ENCODE measurements around the gene KDM5A. TPM values are rescaled to one million over a fixed set of nuclear protein-coding genes. Genes with fewer than 3 reads are reported as not detected.

The KDM5A gene
- total and polyA plus RNA-seq, 2 experiments from 2014 or later, result 47.1 to 48.3 TPM

GRCh38 chr12:418432-418831, 29.3 kb upstream of the KDM5A start:
- Histone ChIP-seq H3K4me1 (ENCODE audit: insufficient read depth) (no peaks in the 10 kb centered on the region), H3K4me3 (no peak overlapping the region), H3K9me2 (ENCODE audit: insufficient read depth) (no peaks in the 10 kb centered on the region), H3K36me3 (ENCODE audit: insufficient read depth) (peaks cover 35% of the 10 kb centered on the region), H3K79me2 (replicated peaks; ENCODE audit: insufficient read depth) (no peaks in the 10 kb centered on the region), H3K4me2 (no peak overlapping the region), H3K27me3 (ENCODE audit: insufficient read depth) (no peaks in the 10 kb centered on the region), H2AFZ (no peak overlapping the region), H4K20me1 (replicated peaks; ENCODE audit: insufficient read depth) (no peaks in the 10 kb centered on the region; the same call in 1 of the 2 replicates), H3F3A (replicated peaks; ENCODE audit: low read depth) (peaks cover 4% of the 10 kb centered on the region; the same call in 1 of the 2 replicates), H3K27ac (ENCODE audit: low read depth) (no peak overlapping the region)
- Mint-ChIP-seq H3K4me3 (no peak overlapping the region), H3K27ac (no peak overlapping the region), H3K4me1 (no peaks in the 10 kb centered on the region), H3K9me3 (no peaks in the 10 kb centered on the region; the same call in 2 of the 3 replicates), H3K27me3 (ENCODE audit: insufficient read depth, low read depth, poor library complexity) (no peaks in the 10 kb centered on the region), H3K36me3 (ENCODE audit: low read depth) (peaks cover 60% of the 10 kb centered on the region)
- TF ChIP-seq ZNF114 (CRISPR knock-in tag; IDR thresholded peaks at IDR 0.05) (no peak), CTCF (conservative IDR thresholded peaks at IDR 0.05; ENCODE audit: low read depth in 2 of 2) (no peak), POLR2AphosphoS5 (IDR thresholded peaks at IDR 0.05; ENCODE audit: low read depth) (no peak), STAT1 (IDR thresholded peaks at IDR 0.05; ENCODE audit: unreplicated experiment) (no peak), CREB1 (CRISPR knock-in tag; IDR thresholded peaks at IDR 0.05; ENCODE audit: low read depth) (no peak), REST (IDR thresholded peaks at IDR 0.05; ENCODE audit: unreplicated experiment) (no peak), EZH2 (IDR thresholded peaks at IDR 0.05; ENCODE audit: low read depth, unreplicated experiment) (no peak), ZNF331 (CRISPR knock-in tag; IDR thresholded peaks at IDR 0.05; ENCODE audit: low read depth) (no peak), NANOG (IDR thresholded peaks at IDR 0.05; ENCODE audit: borderline replicate concordance) (no peak), JUNB (IDR thresholded peaks at IDR 0.05; ENCODE audit: unreplicated experiment) (no peak), EZH2phosphoT487 (IDR thresholded peaks at IDR 0.05; ENCODE audit: unreplicated experiment) (no peak)
- TF ChIP-seq, protein P1, sequence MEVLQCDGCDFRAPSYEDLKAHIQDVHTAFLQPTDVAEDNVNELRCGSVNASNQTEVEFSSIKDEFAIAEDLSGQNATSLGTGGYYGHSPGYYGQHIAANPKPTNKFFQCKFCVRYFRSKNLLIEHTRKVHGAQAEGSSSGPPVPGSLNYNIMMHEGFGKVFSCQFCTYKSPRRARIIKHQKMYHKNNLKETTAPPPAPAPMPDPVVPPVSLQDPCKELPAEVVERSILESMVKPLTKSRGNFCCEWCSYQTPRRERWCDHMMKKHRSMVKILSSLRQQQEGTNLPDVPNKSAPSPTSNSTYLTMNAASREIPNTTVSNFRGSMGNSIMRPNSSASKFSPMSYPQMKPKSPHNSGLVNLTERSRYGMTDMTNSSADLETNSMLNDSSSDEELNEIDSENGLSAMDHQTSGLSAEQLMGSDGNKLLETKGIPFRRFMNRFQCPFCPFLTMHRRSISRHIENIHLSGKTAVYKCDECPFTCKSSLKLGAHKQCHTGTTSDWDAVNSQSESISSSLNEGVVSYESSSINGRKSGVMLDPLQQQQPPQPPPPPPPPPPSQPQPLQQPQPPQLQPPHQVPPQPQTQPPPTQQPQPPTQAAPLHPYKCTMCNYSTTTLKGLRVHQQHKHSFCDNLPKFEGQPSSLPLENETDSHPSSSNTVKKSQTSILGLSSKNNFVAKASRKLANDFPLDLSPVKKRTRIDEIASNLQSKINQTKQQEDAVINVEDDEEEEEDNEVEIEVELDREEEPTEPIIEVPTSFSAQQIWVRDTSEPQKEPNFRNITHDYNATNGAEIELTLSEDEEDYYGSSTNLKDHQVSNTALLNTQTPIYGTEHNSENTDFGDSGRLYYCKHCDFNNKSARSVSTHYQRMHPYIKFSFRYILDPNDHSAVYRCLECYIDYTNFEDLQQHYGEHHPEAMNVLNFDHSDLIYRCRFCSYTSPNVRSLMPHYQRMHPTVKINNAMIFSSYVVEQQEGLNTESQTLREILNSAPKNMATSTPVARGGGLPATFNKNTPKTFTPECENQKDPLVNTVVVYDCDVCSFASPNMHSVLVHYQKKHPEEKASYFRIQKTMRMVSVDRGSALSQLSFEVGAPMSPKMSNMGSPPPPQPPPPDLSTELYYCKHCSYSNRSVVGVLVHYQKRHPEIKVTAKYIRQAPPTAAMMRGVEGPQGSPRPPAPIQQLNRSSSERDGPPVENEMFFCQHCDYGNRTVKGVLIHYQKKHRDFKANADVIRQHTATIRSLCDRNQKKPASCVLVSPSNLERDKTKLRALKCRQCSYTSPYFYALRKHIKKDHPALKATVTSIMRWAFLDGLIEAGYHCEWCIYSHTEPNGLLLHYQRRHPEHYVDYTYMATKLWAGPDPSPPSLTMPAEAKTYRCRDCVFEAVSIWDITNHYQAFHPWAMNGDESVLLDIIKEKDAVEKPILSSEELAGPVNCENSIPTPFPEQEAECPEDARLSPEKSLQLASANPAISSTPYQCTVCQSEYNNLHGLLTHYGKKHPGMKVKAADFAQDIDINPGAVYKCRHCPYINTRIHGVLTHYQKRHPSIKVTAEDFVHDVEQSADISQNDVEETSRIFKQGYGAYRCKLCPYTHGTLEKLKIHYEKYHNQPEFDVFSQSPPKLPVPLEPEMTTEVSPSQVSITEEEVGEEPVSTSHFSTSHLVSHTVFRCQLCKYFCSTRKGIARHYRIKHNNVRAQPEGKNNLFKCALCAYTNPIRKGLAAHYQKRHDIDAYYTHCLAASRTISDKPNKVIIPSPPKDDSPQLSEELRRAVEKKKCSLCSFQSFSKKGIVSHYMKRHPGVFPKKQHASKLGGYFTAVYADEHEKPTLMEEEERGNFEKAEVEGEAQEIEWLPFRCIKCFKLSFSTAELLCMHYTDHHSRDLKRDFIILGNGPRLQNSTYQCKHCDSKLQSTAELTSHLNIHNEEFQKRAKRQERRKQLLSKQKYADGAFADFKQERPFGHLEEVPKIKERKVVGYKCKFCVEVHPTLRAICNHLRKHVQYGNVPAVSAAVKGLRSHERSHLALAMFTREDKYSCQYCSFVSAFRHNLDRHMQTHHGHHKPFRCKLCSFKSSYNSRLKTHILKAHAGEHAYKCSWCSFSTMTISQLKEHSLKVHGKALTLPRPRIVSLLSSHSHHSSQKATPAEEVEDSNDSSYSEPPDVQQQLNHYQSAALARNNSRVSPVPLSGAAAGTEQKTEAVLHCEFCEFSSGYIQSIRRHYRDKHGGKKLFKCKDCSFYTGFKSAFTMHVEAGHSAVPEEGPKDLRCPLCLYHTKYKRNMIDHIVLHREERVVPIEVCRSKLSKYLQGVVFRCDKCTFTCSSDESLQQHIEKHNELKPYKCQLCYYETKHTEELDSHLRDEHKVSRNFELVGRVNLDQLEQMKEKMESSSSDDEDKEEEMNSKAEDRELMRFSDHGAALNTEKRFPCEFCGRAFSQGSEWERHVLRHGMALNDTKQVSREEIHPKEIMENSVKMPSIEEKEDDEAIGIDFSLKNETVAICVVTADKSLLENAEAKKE (CRISPR knock-in tag; IDR thresholded peaks at IDR 0.05), result no peak
- TF ChIP-seq, protein P2, sequence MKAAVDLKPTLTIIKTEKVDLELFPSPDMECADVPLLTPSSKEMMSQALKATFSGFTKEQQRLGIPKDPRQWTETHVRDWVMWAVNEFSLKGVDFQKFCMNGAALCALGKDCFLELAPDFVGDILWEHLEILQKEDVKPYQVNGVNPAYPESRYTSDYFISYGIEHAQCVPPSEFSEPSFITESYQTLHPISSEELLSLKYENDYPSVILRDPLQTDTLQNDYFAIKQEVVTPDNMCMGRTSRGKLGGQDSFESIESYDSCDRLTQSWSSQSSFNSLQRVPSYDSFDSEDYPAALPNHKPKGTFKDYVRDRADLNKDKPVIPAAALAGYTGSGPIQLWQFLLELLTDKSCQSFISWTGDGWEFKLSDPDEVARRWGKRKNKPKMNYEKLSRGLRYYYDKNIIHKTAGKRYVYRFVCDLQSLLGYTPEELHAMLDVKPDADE (IDR thresholded peaks at IDR 0.05), result no peak
- no peak for ATAC-seq
- DNase-seq (ENCODE audit: low spot score), result no peak
